Skeletal muscle cell (primary cell): ENCODE data around the gene HCN1.

Experiments used
- DNase-seq: peaks from one replicate; pipeline ENCODE4 v3.0.0-alpha.2; 2010; ENCODE audit warnings: low read depth
- H3K4me3 ChIP-seq: 2 replicates; pipeline ENCODE4 v1.5.1; 2011; ENCODE audit warnings: low read depth, mild to moderate bottlenecking, control low read depth, low read length, moderate library complexity

The HCN1 gene

GRCh38 chr5:45696206-45696836, at the start of gene HCN1:
Gene HCN1 (minus strand): TSS chr5:45696380.
- no peak within 1 kb of the TSS for H3K4me3 ChIP-seq

GRCh38 chr5:45741110-45741509, 44.9 kb upstream of the HCN1 start:
- no peak overlapping the region for H3K4me3 ChIP-seq
- DNase-seq: no peak

More at GRCh38 chr5:45696206-45696836, at the start of gene HCN1:
- peak; percentile 11 for DNase-seq

GRCh38 chr5:45737153-45737552, 41.0 kb upstream of the HCN1 start:
- no peak overlapping the region for H3K4me3 ChIP-seq
- DNase-seq: no peak

- no peak for DNase-seq
- no peak overlapping the region for H3K4me3 ChIP-seq
Measured at GRCh38 chr5:45725537-45725936, 29.4 kb upstream of the HCN1 start.

- H3K4me3 ChIP-seq: no peak overlapping the region
- no peak for DNase-seq
Measured at GRCh38 chr5:45697201-45697600, 1.0 kb upstream of the HCN1 start.

GRCh38 chr5:45695804-45696156, 400 bp downstream of the HCN1 start:
- no peak overlapping the region for H3K4me3 ChIP-seq
- DNase-seq: no peak

GRCh38 chr5:45694971-45695803, 993 bp downstream of the HCN1 start:
- H3K4me3 ChIP-seq: no peak overlapping the region
- DNase-seq: no peak

- H3K4me3 ChIP-seq: no peak overlapping the region
- DNase-seq: no peak
Measured at GRCh38 chr5:45694255-45694814, 1.8 kb downstream of the HCN1 start.

- DNase-seq: no peak
- H3K4me3 ChIP-seq: no peak overlapping the region
Measured at GRCh38 chr5:45692481-45692880, 3.7 kb downstream of the HCN1 start.

GRCh38 chr5:45691656-45692055, 4.5 kb downstream of the HCN1 start:
- H3K4me3 ChIP-seq: no peak overlapping the region
- DNase-seq: no peak

- no peak overlapping the region for H3K4me3 ChIP-seq
Measured at GRCh38 chr5:45687701-45688100, 8.5 kb downstream of the HCN1 start.

GRCh38 chr5:45686620-45687019, 9.6 kb downstream of the HCN1 start:
- no peak overlapping the region for H3K4me3 ChIP-seq
- no peak for DNase-seq

More at GRCh38 chr5:45687701-45688100, 8.5 kb downstream of the HCN1 start:
- DNase-seq: no peak

- no peak for DNase-seq
- no peak overlapping the region for H3K4me3 ChIP-seq
Measured at GRCh38 chr5:45684118-45684517, 12.1 kb downstream of the HCN1 start.

- H3K4me3 ChIP-seq: no peak overlapping the region
- DNase-seq: no peak
Measured at GRCh38 chr5:45680950-45681349, 15.2 kb downstream of the HCN1 start.

GRCh38 chr5:45677524-45677923, 18.7 kb downstream of the HCN1 start:
- DNase-seq: no peak
- no peak overlapping the region for H3K4me3 ChIP-seq

GRCh38 chr5:45672271-45672670, 23.9 kb downstream of the HCN1 start:
- DNase-seq: no peak
- H3K4me3 ChIP-seq: no peak overlapping the region

GRCh38 chr5:45648744-45649143, 47.4 kb downstream of the HCN1 start:
- DNase-seq: no peak
- H3K4me3 ChIP-seq: no peak overlapping the region

GRCh38 chr5:45643056-45643455, 53.1 kb downstream of the HCN1 start:
- no peak overlapping the region for H3K4me3 ChIP-seq
- no peak for DNase-seq

- no peak for DNase-seq
- H3K4me3 ChIP-seq: no peak overlapping the region
Measured at GRCh38 chr5:45642370-45642769, 53.8 kb downstream of the HCN1 start.

- no peak for DNase-seq
- H3K4me3 ChIP-seq: no peak overlapping the region
Measured at GRCh38 chr5:45639040-45639439, 57.1 kb downstream of the HCN1 start.
